NCI-H2196 treated with DMSO at 0.1 percent for 48 hours (cell line): ENCODE measurements around the gene AP5M1.
A peak's percentile ranks its signal among the peaks of the same experiment; 100 is the strongest.
"Not testable (repeated sequence)": the region's sequence is repeated elsewhere in the genome, so short reads cannot be mapped to it uniquely, and the experiment has no call there.

Source experiments
- DNase-seq: peaks from one replicate; lab custom pipeline; 2025; ENCODE audit not compliant: unreplicated experiment; lab: John Stamatoyannopoulos, UW

The AP5M1 gene

GRCh38 chr14:57268161-57269069 is at the start of gene AP5M1, which contains the start of gene EXOC5:
Gene AP5M1 (plus strand): TSS chr14:57268971. CDS start chr14:57269315, 344 bp downstream.
Gene EXOC5 (minus strand): TSS chr14:57268905. CDS start chr14:57268648, 257 bp downstream.
- peak; percentile 93 for DNase-seq

- DNase-seq: no peak
Measured at GRCh38 chr14:57221931-57222330, 46.8 kb upstream of the AP5M1 start.

DNA sequence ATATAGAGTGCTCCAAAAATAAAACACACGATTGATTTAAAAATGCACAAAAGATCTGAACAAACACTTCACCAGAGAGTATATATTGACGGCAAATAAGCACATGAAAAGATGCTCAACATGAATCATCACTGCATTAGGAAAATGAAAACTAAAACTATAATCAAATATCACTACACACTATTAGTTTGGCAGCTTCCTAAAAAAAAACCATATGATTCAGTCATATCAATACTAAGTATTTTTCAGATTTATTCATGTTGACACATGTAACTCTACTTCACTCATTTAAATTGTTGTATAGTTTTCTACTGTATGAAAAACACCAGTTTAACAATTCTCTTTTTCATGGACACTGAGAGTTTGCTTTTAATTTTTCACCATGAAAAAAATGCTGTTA is 41.7 kb upstream of the AP5M1 start:
- no peak for DNase-seq

DNA sequence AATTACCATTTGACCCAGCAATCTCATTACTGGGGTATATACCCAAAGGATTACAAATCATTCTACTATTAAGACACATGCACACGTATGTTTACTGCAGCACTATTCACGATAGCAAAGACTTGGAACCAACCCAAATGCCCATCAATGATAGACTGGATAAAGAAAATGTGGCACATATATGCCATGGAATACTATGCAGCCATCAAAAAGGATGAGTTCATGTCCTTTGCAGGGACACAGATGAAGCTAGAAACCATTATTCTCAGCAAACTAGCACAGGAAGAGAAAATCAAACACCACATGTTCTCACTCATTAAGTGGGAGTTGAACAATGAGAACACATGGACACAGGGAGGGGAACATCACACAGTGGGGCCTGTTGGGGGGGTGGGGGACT is 40.5 kb upstream of the AP5M1 start:
- not testable (repeated sequence) for DNase-seq

- DNase-seq: no peak
Measured at GRCh38 chr14:57232006-57232405, 36.8 kb upstream of the AP5M1 start.

DNA sequence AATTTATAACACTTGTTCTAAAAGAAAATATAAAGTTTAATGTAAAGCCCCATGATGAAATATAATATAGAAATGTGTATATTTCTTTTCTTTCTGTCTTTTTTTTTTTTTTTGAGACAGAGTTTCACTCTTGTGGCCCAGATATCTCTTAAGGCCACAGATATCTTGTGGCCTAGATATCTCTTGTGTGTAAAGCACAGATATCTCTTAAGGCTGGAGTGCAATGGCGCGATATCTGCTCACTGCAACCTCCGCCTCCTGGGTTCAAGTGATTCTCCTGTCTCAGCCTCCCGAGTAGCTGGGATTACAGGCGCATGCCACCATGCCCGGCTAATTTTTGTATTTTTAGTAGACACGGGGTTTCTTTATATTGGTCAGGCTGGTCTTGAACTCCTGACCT is 28.7 kb upstream of the AP5M1 start:
- DNase-seq: not testable (repeated sequence)

DNA sequence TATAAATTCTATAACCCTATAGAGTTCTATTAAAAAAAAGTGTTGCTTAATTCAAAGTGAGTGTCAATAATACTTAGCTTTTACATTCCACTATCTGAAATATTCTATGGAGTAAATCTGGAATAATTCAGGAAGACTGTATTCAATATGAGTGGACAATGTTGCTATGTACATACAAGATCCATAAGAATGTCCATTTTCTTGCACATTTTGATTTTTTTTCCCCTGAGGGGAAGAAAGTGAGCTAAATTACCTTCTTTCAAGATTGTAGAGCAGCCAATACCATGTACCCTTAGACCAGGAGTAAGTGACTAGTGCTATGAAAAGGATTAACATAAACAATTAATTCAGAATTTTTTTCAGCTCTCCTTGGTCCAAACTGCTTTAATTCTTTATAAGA is 25.5 kb upstream of the AP5M1 start:
- no peak for DNase-seq

GRCh38 chr14:57244106-57244505 is 24.7 kb upstream of the AP5M1 start:
- no peak for DNase-seq

DNA sequence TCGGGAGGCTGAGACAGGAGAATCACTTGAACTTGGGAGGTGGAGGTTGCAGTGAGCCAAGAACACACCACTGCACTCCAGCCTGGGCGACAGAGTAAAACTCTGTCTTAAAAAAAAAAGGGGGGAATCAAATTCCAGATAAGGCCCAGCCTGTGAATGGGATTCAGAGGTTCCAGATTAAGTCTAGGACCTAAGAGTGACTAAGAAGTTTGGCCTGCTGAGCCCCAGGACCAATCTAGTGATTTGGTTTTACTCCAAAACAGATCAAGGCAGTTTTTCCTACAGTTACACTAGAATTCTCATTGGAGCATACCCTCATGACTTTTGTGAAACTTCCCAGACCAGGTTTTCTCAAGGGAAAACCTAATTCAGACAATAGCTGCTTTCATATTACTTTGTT is 22.8 kb upstream of the AP5M1 start:
- no peak for DNase-seq

DNA sequence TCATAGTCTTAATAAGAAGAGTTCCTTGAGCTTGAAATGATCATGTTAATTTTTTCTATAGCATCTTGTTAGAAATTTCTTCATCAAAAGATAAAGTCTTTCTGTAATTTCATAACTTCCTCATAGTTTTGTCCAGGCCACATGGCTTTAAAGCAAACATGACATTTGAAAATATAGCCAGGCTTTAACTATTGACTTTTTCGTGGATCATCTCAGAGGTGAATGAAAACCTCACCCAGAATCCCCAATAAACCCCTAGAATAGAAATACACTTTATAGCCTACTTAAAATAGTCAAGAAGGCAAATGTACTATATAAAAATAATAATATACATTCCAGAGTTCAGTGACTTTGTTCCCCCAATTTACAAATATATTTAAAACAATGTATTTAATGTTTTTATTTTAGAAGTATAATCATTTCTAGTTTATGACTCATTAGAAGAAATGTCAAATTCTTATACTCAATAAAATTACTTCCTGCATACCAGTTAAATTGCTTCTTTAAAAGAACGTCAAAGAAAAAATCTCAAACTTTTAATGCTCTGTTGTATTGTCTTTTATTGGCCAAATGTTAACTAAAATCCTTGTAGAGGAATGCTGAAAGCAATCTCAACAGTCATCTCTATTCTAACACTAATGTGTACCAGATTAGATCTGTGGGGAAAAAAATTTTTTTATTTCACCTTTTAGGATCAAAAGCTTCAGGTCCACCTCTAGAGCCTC is 21.7 kb upstream of the AP5M1 start:
- no peak for DNase-seq

DNA sequence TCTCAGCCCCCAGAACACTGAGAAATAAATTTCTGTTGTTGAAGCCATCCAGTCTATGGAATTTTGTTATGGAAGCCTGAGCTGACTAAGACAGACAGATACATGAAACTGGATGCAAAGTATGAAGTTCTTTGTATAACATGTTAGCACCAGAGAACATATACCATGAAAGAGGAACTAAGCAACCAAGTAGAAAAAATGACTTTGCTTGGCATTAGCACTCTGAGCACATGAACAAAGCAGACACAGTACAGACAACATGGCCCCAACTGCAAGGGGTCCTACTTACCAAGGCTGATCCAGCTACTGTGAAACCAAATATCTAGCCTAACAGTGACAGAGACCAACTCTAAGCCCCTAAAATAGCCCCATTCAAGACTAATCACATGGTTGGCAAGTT is 13.9 kb upstream of the AP5M1 start:
- DNase-seq: no peak

DNA sequence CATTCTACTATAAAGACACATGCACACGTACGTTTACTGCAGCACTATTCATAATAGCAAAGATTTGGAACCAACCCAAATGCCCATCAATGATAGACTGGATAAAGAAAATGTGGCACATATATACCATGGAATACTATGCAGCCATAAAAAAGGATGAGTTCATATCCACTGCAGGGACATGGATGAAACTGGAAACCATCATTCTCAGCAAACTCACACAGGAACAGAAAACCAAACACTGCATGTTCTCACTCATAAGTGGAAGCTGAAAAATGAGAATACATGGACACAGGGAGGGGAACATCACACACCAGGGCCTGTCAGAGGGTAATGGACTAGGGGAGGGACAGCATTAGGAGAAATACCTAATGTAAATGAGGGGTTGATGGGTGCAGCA is 10.6 kb upstream of the AP5M1 start:
- not testable (repeated sequence) for DNase-seq

GRCh38 chr14:57259672-57260071 is 9.1 kb upstream of the AP5M1 start:
- DNase-seq: no peak

DNA sequence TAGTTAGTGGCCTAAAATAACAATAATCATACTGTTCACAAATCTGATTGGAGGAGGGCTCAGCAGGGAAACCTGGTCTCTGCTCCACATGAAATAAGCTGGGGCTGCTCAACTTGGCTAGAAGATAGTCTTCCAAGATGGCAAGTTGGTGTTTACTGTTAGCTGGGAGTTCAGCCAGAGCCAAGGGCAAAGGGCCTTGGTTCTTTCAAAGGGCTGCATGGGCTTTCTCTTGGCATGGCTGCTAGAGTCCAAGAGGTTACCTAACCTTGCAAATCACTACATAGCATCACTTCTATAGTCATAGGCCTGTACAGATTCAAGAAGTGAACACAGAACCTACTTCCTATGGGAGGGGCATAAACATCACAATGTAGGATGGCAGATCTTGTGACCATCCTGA is 7.2 kb upstream of the AP5M1 start:
- no peak for DNase-seq

DNA sequence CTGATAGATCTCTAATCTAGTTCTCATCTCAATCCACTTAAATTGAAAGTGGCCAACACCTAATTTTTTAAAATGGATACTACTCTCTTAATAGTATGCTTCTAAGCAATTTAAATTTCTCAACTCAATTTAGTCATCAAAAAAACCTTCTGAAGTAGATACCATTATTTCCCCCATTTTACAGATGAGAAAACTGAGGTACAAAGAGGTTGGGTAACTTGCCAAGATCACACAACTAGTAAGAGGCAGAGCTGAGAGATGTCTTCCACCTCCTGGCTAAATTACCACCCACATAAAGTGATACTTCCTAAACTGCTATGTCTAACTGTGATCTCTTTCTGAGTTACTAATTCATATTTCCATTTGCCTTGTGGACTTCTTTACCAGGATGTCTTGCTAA is 6.7 kb upstream of the AP5M1 start:
- DNase-seq: no peak

- no peak for DNase-seq
Measured at GRCh38 chr14:57266065-57266464, 2.7 kb upstream of the AP5M1 start.

GRCh38 chr14:57273236-57273635 is 4.5 kb downstream of the AP5M1 start:
- DNase-seq: no peak

DNA sequence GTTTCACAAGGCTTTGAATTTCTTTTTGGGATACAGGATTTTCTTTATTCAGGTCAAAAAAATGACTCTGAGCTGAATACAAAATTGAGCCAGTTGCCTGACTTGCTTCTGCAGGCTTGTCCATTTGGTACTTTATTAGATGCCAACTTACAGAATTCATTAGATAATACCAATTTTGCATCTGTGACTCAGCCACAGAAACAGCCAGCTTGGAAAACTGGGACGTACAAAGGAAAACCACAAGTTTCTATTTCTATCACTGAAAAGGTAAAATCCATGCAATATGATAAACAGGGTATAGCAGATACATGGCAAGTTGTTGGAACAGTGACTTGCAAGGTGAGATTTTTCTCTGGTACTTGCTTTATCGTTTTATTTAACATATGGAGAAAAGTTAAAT is 5.8 kb downstream of the AP5M1 start:
- DNase-seq: no peak

DNA sequence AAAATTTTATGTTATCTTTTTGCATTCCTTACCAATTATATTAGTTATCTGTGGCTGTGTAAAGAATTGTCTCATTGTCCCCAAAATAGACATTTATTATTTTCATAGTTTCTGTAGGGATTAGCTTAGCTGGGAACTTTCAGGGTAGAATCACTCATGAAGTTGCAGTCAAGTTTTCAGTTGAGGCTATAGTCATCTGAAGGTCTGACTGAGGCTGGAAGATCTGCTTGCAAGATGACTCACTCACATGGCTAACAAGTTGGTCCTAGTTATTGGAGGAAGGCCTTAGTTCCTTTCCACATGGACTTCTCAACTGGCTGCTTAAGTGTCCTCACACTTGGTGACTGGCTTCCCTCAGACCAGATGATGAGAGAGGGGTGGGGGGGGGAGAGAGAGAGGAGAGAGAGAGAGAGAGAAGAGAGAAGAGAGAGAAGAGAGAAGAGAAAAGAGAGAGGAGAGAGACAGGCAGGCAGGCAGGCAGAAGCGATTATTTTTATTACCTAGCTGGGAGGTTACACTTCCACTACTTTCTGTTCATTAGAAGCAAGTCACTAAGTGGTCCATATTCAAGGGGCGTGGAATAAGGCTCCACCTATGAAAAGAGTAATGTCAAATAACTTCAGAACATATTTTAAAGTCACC is 6.4 kb downstream of the AP5M1 start:
- DNase-seq: no peak

- DNase-seq: no peak
Measured at GRCh38 chr14:57277062-57277461, 8.3 kb downstream of the AP5M1 start.

DNA sequence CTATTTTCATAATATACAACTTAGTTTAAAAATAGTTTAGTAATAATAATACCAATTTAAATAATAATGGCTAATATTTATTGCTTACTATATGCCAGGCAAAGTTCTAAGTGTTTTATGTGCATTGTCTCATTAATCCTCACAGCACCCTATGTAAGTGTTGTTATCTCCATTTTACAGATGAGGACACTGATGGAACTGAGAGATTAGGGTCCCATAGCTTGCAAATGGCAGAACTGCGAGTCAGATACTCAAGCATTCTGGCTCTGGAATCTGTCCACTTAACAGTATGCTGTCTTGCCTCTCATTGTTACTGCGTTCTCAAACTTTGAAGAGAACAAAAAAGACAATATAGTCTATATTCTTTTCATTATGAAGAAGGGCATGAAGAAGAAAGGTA is 19.0 kb downstream of the AP5M1 start:
- no peak for DNase-seq

GRCh38 chr14:57290751-57291150 is 22.0 kb downstream of the AP5M1 start:
- no peak for DNase-seq
